ENCODE measurements around the gene PUM1. TPM values are rescaled to one million over a fixed set of nuclear protein-coding genes. Genes with fewer than 3 reads are reported as not detected.

Gene PUM1
- total RNA-seq, 6 experiments from 2014 or later: 83.6 to 95.4 (median 90.8) TPM

- Mint-ChIP-seq H3K4me1 (ENCODE audit: low read depth) (peaks cover 19% of the 10 kb centered on the region), H3K27ac (no peak overlapping the region), H3K9me3 (no peaks in the 10 kb centered on the region), H3K36me3 (ENCODE audit: low read depth) (no peaks in the 10 kb centered on the region; the same call in 1 of the 2 replicates), H3K27me3 (ENCODE audit: insufficient read depth) (peaks cover 9% of the 10 kb centered on the region), H3K4me3 (no peak overlapping the region)
- DNase-seq: no peak
- TF ChIP-seq, protein P1, sequence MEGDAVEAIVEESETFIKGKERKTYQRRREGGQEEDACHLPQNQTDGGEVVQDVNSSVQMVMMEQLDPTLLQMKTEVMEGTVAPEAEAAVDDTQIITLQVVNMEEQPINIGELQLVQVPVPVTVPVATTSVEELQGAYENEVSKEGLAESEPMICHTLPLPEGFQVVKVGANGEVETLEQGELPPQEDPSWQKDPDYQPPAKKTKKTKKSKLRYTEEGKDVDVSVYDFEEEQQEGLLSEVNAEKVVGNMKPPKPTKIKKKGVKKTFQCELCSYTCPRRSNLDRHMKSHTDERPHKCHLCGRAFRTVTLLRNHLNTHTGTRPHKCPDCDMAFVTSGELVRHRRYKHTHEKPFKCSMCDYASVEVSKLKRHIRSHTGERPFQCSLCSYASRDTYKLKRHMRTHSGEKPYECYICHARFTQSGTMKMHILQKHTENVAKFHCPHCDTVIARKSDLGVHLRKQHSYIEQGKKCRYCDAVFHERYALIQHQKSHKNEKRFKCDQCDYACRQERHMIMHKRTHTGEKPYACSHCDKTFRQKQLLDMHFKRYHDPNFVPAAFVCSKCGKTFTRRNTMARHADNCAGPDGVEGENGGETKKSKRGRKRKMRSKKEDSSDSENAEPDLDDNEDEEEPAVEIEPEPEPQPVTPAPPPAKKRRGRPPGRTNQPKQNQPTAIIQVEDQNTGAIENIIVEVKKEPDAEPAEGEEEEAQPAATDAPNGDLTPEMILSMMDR (IDR thresholded peaks at IDR 0.05): no peak
Measured at GRCh38 chr1:30928789-30929134, 136.8 kb downstream of the PUM1 start.

DNA sequence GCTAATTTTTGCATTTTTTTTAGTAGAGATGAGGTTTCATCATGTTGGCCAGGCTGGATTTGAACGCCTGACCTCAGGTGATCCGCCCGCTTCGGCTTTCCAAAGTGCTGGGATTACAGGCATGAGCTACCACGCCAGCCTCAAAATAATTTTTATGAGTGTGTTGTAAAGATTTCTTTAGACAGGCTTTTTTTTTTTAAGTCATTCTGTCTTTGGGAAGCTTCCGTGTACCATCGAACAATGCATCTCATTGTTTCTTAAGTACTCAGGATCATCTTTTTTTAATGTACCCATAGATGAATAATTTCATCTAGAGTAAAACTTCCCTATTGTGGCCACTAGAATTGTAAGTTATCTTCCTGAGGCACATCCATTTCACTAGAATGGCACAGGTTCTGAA, 137.3 kb downstream of the PUM1 start:
- H3K4me3 Mint-ChIP-seq: no peak overlapping the region
- DNase-seq: no peak
- H3K27ac Mint-ChIP-seq: no peak overlapping the region
- TF ChIP-seq, protein P1 (IDR thresholded peaks at IDR 0.05): no peak
- peaks cover 9% of the 10 kb centered on the region for H3K27me3 Mint-ChIP-seq (ENCODE audit: insufficient read depth)
- H3K9me3 Mint-ChIP-seq: no peaks in the 10 kb centered on the region
- no peaks in the 10 kb centered on the region; the same call in 1 of the 2 replicates for H3K36me3 Mint-ChIP-seq (ENCODE audit: low read depth)
- H3K4me1 Mint-ChIP-seq (ENCODE audit: low read depth): peaks cover 19% of the 10 kb centered on the region

- Mint-ChIP-seq H3K27ac (no peak overlapping the region), H3K36me3 (ENCODE audit: low read depth) (no peaks in the 10 kb centered on the region; the same call in 1 of the 2 replicates), H3K9me3 (no peaks in the 10 kb centered on the region), H3K4me3 (no peak overlapping the region), H3K27me3 (ENCODE audit: insufficient read depth) (peaks cover 9% of the 10 kb centered on the region), H3K4me1 (ENCODE audit: low read depth) (peaks cover 14% of the 10 kb centered on the region; the same call in 1 of the 2 replicates)
- TF ChIP-seq, protein P1 (IDR thresholded peaks at IDR 0.05): no peak
- no peak for DNase-seq
Measured at GRCh38 chr1:30927448-30927847, 138.1 kb downstream of the PUM1 start.

- H3K4me1 Mint-ChIP-seq (ENCODE audit: low read depth): peaks cover 28% of the 10 kb centered on the region
- peaks cover 3% of the 10 kb centered on the region for H3K27me3 Mint-ChIP-seq (ENCODE audit: insufficient read depth)
- TF ChIP-seq, protein P1 (IDR thresholded peaks at IDR 0.05): no peak
- no peak overlapping the region for H3K27ac Mint-ChIP-seq
- no peaks in the 10 kb centered on the region for H3K36me3 Mint-ChIP-seq (ENCODE audit: low read depth)
- H3K4me3 Mint-ChIP-seq: no peak overlapping the region
- peak; percentile 41 for DNase-seq
- no peaks in the 10 kb centered on the region for H3K9me3 Mint-ChIP-seq
Measured at GRCh38 chr1:30923597-30923996, 141.9 kb downstream of the PUM1 start.

DNA sequence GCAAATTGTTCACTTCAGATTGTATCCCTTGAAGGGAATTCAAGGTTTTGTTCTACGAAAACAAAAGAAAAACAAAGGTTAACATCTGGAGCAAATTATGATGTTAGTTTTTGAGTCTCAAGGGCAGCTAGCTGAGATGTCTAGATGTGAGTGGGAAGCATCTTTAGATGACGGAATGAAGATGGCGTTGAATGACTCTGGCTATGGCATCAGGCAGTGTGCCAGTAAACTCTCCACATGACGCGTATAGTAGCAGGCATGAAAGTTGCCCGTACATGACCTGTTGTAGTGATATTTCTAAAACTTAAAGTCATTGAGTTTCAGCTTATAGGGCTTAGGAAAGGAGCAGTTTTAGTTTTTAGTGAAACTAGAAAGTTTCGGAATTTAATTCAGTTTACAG, 144.7 kb downstream of the PUM1 start:
- Mint-ChIP-seq H3K4me3 (no peak overlapping the region), H3K36me3 (ENCODE audit: low read depth) (no peaks in the 10 kb centered on the region), H3K4me1 (ENCODE audit: low read depth) (peaks cover 22% of the 10 kb centered on the region), H3K27me3 (ENCODE audit: insufficient read depth) (peaks cover 3% of the 10 kb centered on the region), H3K9me3 (no peaks in the 10 kb centered on the region), H3K27ac (no peak overlapping the region)
- TF ChIP-seq, protein P1 (IDR thresholded peaks at IDR 0.05): no peak
- DNase-seq: no peak

All from HFFc6 (cell line).